Smooth muscle cell (in vitro differentiated cells): ENCODE results near the gene MAPKBP1. TPM values are rescaled to one million over a fixed set of nuclear protein-coding genes. Genes with fewer than 3 reads are reported as not detected.

ENCODE experiments used
- DNase-seq: peaks from one replicate; lab custom pipeline; 2025; ENCODE audit not compliant: unreplicated experiment; lab: John Stamatoyannopoulos, UW
- H2AFZ ChIP-seq: fragments of 200-600 bp; sonication (generic); 2 replicates; pipeline ENCODE4 v1.6.0; 2016; ENCODE audit warnings: antibody characterized with exemption, low read depth, mild to moderate bottlenecking
- H3F3A ChIP-seq: fragments of 200-600 bp; sonication (generic); 2 replicates; pipeline ENCODE4 v1.6.0; 2017; ENCODE audit warnings: antibody characterized with exemption, low read depth
- H3K27ac ChIP-seq: fragments of 200-600 bp; sonication (generic); 2 replicates; pipeline ENCODE4 v1.5.1; 2016; ENCODE audit warnings: low read depth, mild to moderate bottlenecking
- H3K27me3 ChIP-seq: fragments of 200-600 bp; sonication (generic); 2 replicates; pipeline ENCODE4 v1.6.1; 2016; ENCODE audit warnings: low read depth, mild to moderate bottlenecking
- H3K36me3 ChIP-seq: fragments of 200-600 bp; sonication (generic); 2 replicates; pipeline ENCODE4 v1.5.1; 2016; ENCODE audit warnings: low read depth
- H3K4me1 ChIP-seq: fragments of 200-600 bp; sonication (generic); 2 replicates; pipeline ENCODE4 v1.5.1; 2016; ENCODE audit warnings: low read depth
- H3K4me2 ChIP-seq: fragments of 200-600 bp; sonication (generic); 2 replicates; pipeline ENCODE4 v1.6.0; 2016; ENCODE audit warnings: mild to moderate bottlenecking
- H3K4me3 ChIP-seq: fragments of 200-600 bp; sonication (generic); 2 replicates; pipeline ENCODE4 v1.5.1; 2016; ENCODE audit warnings: mild to moderate bottlenecking
- H3K79me2 ChIP-seq: fragments of 200-600 bp; sonication (generic); 2 replicates; pipeline ENCODE4 v1.6.0; 2016; ENCODE audit warnings: low read depth, mild to moderate bottlenecking
- H3K9ac ChIP-seq: fragments of 200-600 bp; sonication (generic); 2 replicates; pipeline ENCODE4 v1.6.0; 2016; ENCODE audit warnings: low read depth
- H3K9me3 ChIP-seq: fragments of 200-600 bp; sonication (generic); replicated peaks from 2 replicates; pipeline ENCODE4 v1.5.1; 2016; ENCODE audit warnings: low read depth
- H4K20me1 ChIP-seq: fragments of 200-600 bp; sonication (generic); 2 replicates; pipeline ENCODE4 v1.6.0; 2016; ENCODE audit warnings: low read depth
- CTCF ChIP-seq: fragments of 200-600 bp; sonication (generic); IDR thresholded peaks from 2 replicates; pipeline ENCODE4 v1.5.1; 2017; ENCODE audit warnings: borderline replicate concordance, mild to moderate bottlenecking, antibody characterized with exemption; ENCODE audit not compliant: insufficient read depth, poor library complexity, severe bottlenecking
- WGBS: methylation state at CpG from one replicate; pipeline ENCODE4 v1.1.7; 2016; ENCODE audit warnings: low lambda C conversion rate; 5-methylcytosine and 5-hydroxymethylcytosine counted together
- polyA plus RNA-seq: library from polyadenylated mRNA; unstranded; fragments of >200 nt; fragmentation: Nextera tagmentation; extraction: Ambion mirVana; gene quantifications from 2 replicates; pipeline ENCODE4 v1.2.1, GENCODE V29; 2016
- total RNA-seq: library from RNA; depleted of rRNA; stranded (reverse); fragments of >200 nt; gene quantifications from 2 replicates; pipeline ENCODE4 v1.2.3, GENCODE V29; 2014

Gene MAPKBP1
- total and polyA plus RNA-seq, 2 experiments from 2014 or later: 6.6 to 10.7 TPM

GRCh38 chr15:41858756-41859155, 84.5 kb downstream of the MAPKBP1 start:
- H2AFZ ChIP-seq: no peak overlapping the region
- H3F3A ChIP-seq: no peaks in the 10 kb centered on the region
- no peaks in the 10 kb centered on the region for H3K79me2 ChIP-seq
- no peaks in the 10 kb centered on the region for H3K36me3 ChIP-seq
- H3K4me1 ChIP-seq: no peaks in the 10 kb centered on the region
- H3K9ac ChIP-seq: no peak overlapping the region
- TF ChIP-seq CTCF: no peak
- H3K9me3 ChIP-seq: no peaks in the 10 kb centered on the region
- no peaks in the 10 kb centered on the region for H4K20me1 ChIP-seq
- no peak for DNase-seq
- H3K27me3 ChIP-seq: no peaks in the 10 kb centered on the region
- H3K4me2 ChIP-seq: no peak overlapping the region
- WGBS: 94% methylated on average over 15 of the region's 15 CpGs
- no peak overlapping the region for H3K4me3 ChIP-seq
- H3K27ac ChIP-seq: no peak overlapping the region

- no peak overlapping the region for H2AFZ ChIP-seq
- no peaks in the 10 kb centered on the region for H3K4me1 ChIP-seq
- H3K27me3 ChIP-seq: no peaks in the 10 kb centered on the region
- no peak for DNase-seq
- H3F3A ChIP-seq: no peaks in the 10 kb centered on the region
- no peak overlapping the region for H3K9ac ChIP-seq
- no peaks in the 10 kb centered on the region for H3K79me2 ChIP-seq
- TF ChIP-seq CTCF: no peak
- H4K20me1 ChIP-seq: no peaks in the 10 kb centered on the region
- no peaks in the 10 kb centered on the region for H3K36me3 ChIP-seq
- no peak overlapping the region for H3K4me2 ChIP-seq
- H3K27ac ChIP-seq: no peak overlapping the region
- 73% methylated on average over 15 of the region's 15 CpGs for WGBS
- no peak overlapping the region for H3K4me3 ChIP-seq
- H3K9me3 ChIP-seq: no peaks in the 10 kb centered on the region
Observed at GRCh38 chr15:41860049-41860828, 86.0 kb downstream of the MAPKBP1 start.

GRCh38 chr15:41861736-41862356, 87.6 kb downstream of the MAPKBP1 start:
- Histone ChIP-seq H3K4me1 (peaks cover 8% of the 10 kb centered on the region), H3K4me3 (no peak overlapping the region), H3K79me2 (no peaks in the 10 kb centered on the region), H4K20me1 (no peaks in the 10 kb centered on the region), H3K27me3 (no peaks in the 10 kb centered on the region), H3K9me3 (no peaks in the 10 kb centered on the region), H3F3A (no peaks in the 10 kb centered on the region), H3K27ac (no peak overlapping the region), H3K36me3 (no peaks in the 10 kb centered on the region), H3K4me2 (no peak overlapping the region), H3K9ac (no peak overlapping the region), H2AFZ (no peak overlapping the region)
- no peak for TF ChIP-seq CTCF
- 94% methylated on average over 18 of the region's 18 CpGs for WGBS
- DNase-seq: no peak
